Liver (tissue), 9 donors: Measurements from ENCODE around the gene PCAT7. TPM values are rescaled to one million over a fixed set of nuclear protein-coding genes. Genes with fewer than 3 reads are reported as not detected.
A peak's percentile ranks its signal among the peaks of the same experiment; 100 is the strongest.

Source experiments
- DNase-seq: peaks from one replicate; pipeline ENCODE4 v3.0.0-alpha.2; 2017; ENCODE audit warnings: low spot score
- H3K27ac ChIP-seq, 2 donors: one replicate each; pipeline ENCODE4 v1.7.0; 2013; ENCODE audit warnings: inconsistent platforms in 2 of 2, low read length in 2 of 2, control low read depth in 1 of 2, low read depth in 1 of 2, mild to moderate bottlenecking in 1 of 2
- H3K27me3 ChIP-seq, 4 donors: one replicate each; pipeline versions ENCODE4 v1.6.1 to v1.7.0; 2013; ENCODE audit warnings: low read length in 3 of 4, inconsistent platforms in 1 of 4, mild to moderate bottlenecking in 1 of 4, moderate library complexity in 1 of 4; ENCODE audit not compliant: control insufficient read depth in 4 of 4, insufficient read depth in 4 of 4
- H3K36me3 ChIP-seq, 4 donors: one replicate each; pipeline versions ENCODE4 v1.6.1 to v1.7.0; 2013; ENCODE audit warnings: low read length in 3 of 4, mild to moderate bottlenecking in 3 of 4, low read depth in 1 of 4, moderate library complexity in 1 of 4; ENCODE audit not compliant: control insufficient read depth in 4 of 4, insufficient read depth in 3 of 4
- H3K4me1 ChIP-seq, 4 donors: one replicate each; pipeline versions ENCODE4 v1.6.1 to v1.7.0; 2013; ENCODE audit warnings: low read length in 3 of 4, mild to moderate bottlenecking in 3 of 4, moderate library complexity in 1 of 4; ENCODE audit not compliant: control insufficient read depth in 4 of 4, insufficient read depth in 4 of 4
- H3K4me3 ChIP-seq, 3 donors: one replicate each; pipeline versions ENCODE4 v1.6.1 to v1.7.0; 2013; ENCODE audit warnings: low read length in 3 of 3, control low read depth in 1 of 3, low read depth in 1 of 3, mild to moderate bottlenecking in 1 of 3
- H3K9ac ChIP-seq, 2 donors: one replicate each; pipeline ENCODE4 v1.7.0; 2013; ENCODE audit warnings: low read length in 2 of 2, mild to moderate bottlenecking in 2 of 2, moderate library complexity in 2 of 2, control low read depth in 1 of 2, low read depth in 1 of 2
- H3K9me3 ChIP-seq, 4 donors: one replicate each; pipeline versions ENCODE4 v1.6.1 to v1.7.0; 2013; ENCODE audit warnings: low read length in 3 of 4; ENCODE audit not compliant: control insufficient read depth in 4 of 4
- ATF3 ChIP-seq: IDR thresholded peaks from 2 replicates; pipeline ENCODE4 v1.6.1; 2016; ENCODE audit warnings: antibody characterized with exemption
- CTCF ChIP-seq: fragments of 150-350 bp; IDR thresholded peaks from 2 replicates; pipeline ENCODE4 v1.5.1; 2017; ENCODE audit warnings: improper control_type of control experiment, low read depth, low read length; ENCODE audit not compliant: missing input control
- EGR1 ChIP-seq, 2 donors: IDR thresholded peaks; 2 replicates each; pipeline ENCODE4 v1.6.1; 2016 to 2018; ENCODE audit warnings: antibody characterized with exemption in 2 of 2, low read depth in 2 of 2
- FOXA1 ChIP-seq: IDR thresholded peaks from 2 replicates; pipeline ENCODE4 v1.6.1; 2016; ENCODE audit warnings: antibody characterized with exemption
- FOXA2 ChIP-seq: IDR thresholded peaks from 2 replicates; pipeline ENCODE4 v1.6.1; 2016; ENCODE audit warnings: antibody characterized with exemption
- GABPA ChIP-seq, 2 donors: IDR thresholded peaks in 1 of 2; conservative IDR thresholded peaks in 1 of 2; 2 replicates each; pipeline ENCODE4 v1.6.1; 2016; ENCODE audit warnings: antibody characterized with exemption in 2 of 2, mild to moderate bottlenecking in 1 of 2, moderate library complexity in 1 of 2
- HNF4A ChIP-seq, 2 donors: conservative IDR thresholded peaks; 2 replicates each; pipeline ENCODE4 v1.6.1; 2016; ENCODE audit warnings: antibody characterized with exemption in 2 of 2, mild to moderate bottlenecking in 2 of 2
- HNF4G ChIP-seq: IDR thresholded peaks from 2 replicates; pipeline ENCODE4 v1.6.1; 2016; ENCODE audit warnings: antibody characterized with exemption
- JUND ChIP-seq, 2 donors: IDR thresholded peaks; 2 replicates each; pipeline ENCODE4 v1.6.1; 2016; ENCODE audit warnings: antibody characterized with exemption in 2 of 2
- NR2F2 ChIP-seq: IDR thresholded peaks from 2 replicates; pipeline ENCODE4 v1.6.1; 2016; ENCODE audit warnings: antibody characterized with exemption
- RAD21 ChIP-seq, 2 donors: IDR thresholded peaks; 2 replicates each; pipeline ENCODE4 v1.6.1; 2016; ENCODE audit warnings: antibody characterized with exemption in 2 of 2, mild to moderate bottlenecking in 2 of 2
- REST ChIP-seq: IDR thresholded peaks from 2 replicates; pipeline ENCODE4 v1.6.1; 2016; ENCODE audit warnings: antibody characterized with exemption, mild to moderate bottlenecking
- RXRA ChIP-seq, 2 donors: IDR thresholded peaks; 2 replicates each; pipeline ENCODE4 v1.6.1; 2017 to 2018; ENCODE audit warnings: antibody characterized with exemption in 2 of 2, mild to moderate bottlenecking in 1 of 2
- SP1 ChIP-seq: IDR thresholded peaks from 2 replicates; pipeline ENCODE4 v1.6.1; 2018; ENCODE audit warnings: antibody characterized with exemption, mild to moderate bottlenecking
- TAF1 ChIP-seq: conservative IDR thresholded peaks from 2 replicates; pipeline ENCODE4 v1.6.1; 2016; ENCODE audit warnings: antibody characterized with exemption, mild to moderate bottlenecking
- YY1 ChIP-seq: IDR thresholded peaks from 2 replicates; pipeline ENCODE4 v1.6.1; 2016; ENCODE audit warnings: antibody characterized with exemption, mild to moderate bottlenecking
- ZBTB33 ChIP-seq: IDR thresholded peaks from 2 replicates; pipeline ENCODE4 v1.6.1; 2016; ENCODE audit warnings: antibody characterized with exemption
- WGBS: extraction: QIAGEN DNeasy Blood & Tissue Kit; methylation state at CpG from one replicate; pipeline ENCODE4 v1.1.7; 2013; 5-methylcytosine and 5-hydroxymethylcytosine counted together
- polyA plus RNA-seq, 2 donors: library from polyadenylated mRNA; stranded (reverse) in 1 of 2; unstranded in 1 of 2; fragments of 200-250 nt in 1 of 2; fragments of >200 nt in 1 of 2; fragmentation: Nextera tagmentation in 1 of 2; extraction: Ambion mirVana in 1 of 2; gene quantifications; one replicate each; pipeline versions ENCODE4 v1.2.1 to v1.2.3, GENCODE V29; 2013 to 2015
- total RNA-seq, 2 donors: library from RNA; depleted of rRNA; stranded (reverse); fragments of >200 nt; gene quantifications; one replicate each; pipeline ENCODE4 v1.2.3, GENCODE V29; 2014
- donor health status: healthy.
- donor health status: healthy.
- donor health status: healthy.
- donor health status: healthy.
- donor health status: healthy.

PCAT7 gene
- total and polyA plus RNA-seq, 4 donors = 0.19 to 0.95 (median 0.69) TPM

- TF ChIP-seq FOXA2 (no peak), HNF4A (conservative IDR thresholded peaks at IDR 0.05) (no peak), SP1 (no peak), HNF4G (no peak), ATF3 (no peak), NR2F2 (no peak), RAD21 (IDR thresholded peaks at IDR 0.05) (no peak), ZBTB33 (no peak), RXRA (IDR thresholded peaks at IDR 0.05) (no peak), YY1 (no peak), JUND (IDR thresholded peaks at IDR 0.05) (no peak)
- Histone ChIP-seq H3K27ac (peak overlapping the region; percentile 86 to 88), H3K4me3 (no peak overlapping the region), H3K36me3 (peaks cover 8 to 47% (median 37%) of the 10 kb centered on the region in 4 donors), H3K4me1 (peaks cover 4 to 43% (median 35%) of the 10 kb centered on the region in 4 donors), H3K27me3 (no peaks in the 10 kb centered on the region), H3K9me3 (no peaks in the 10 kb centered on the region), H3K9ac (peak overlapping the region in 1 of 2 donors; percentile 5)
- WGBS = 77% methylated on average over 24 of the region's 24 CpGs
- DNase-seq = no peak
Observed at GRCh38 chr9:94606646-94607422, 52.0 kb downstream of the PCAT7 start.

GRCh38 chr9:94607423-94607691 is 52.5 kb downstream of the PCAT7 start:
- Histone ChIP-seq H3K36me3 (peaks cover 8 to 47% (median 36%) of the 10 kb centered on the region in 4 donors), H3K9me3 (no peaks in the 10 kb centered on the region), H3K9ac (peak overlapping the region in 1 of 2 donors; percentile 67), H3K4me1 (peaks cover 4 to 48% (median 37%) of the 10 kb centered on the region in 4 donors), H3K4me3 (no peak overlapping the region), H3K27ac (peak overlapping the region; percentile 86 to 88), H3K27me3 (no peaks in the 10 kb centered on the region)
- 74% methylated on average over 8 of the region's 8 CpGs for WGBS
- TF ChIP-seq CTCF (no peak), NR2F2 (no peak), FOXA1 (no peak), HNF4G (no peak), RAD21 (IDR thresholded peaks at IDR 0.05) (no peak), RXRA (IDR thresholded peaks at IDR 0.05) (no peak), ZBTB33 (no peak), GABPA (IDR thresholded peaks at IDR 0.05 in 1 of 2, conservative IDR thresholded peaks at IDR 0.05 in 1 of 2) (no peak), ATF3 (no peak), YY1 (no peak), EGR1 (IDR thresholded peaks at IDR 0.05; ENCODE audit: low read depth in 2 of 2) (no peak), SP1 (no peak), REST (no peak), HNF4A (conservative IDR thresholded peaks at IDR 0.05) (no peak), TAF1 (no peak), FOXA2 (no peak)
- no peak for DNase-seq
